SKM-1 treated with dmso at 0.1 percent for 144 hours (cell line): ENCODE measurements around the gene CYB5A.

Experiments
- DNase-seq: peaks from one replicate; lab custom pipeline; 2025; ENCODE audit not compliant: unreplicated experiment; lab: John Stamatoyannopoulos, UW

CYB5A gene

GRCh38 chr18:74278058-74278457 lies 13.7 kb downstream of the CYB5A start:
- no peak for DNase-seq

DNA sequence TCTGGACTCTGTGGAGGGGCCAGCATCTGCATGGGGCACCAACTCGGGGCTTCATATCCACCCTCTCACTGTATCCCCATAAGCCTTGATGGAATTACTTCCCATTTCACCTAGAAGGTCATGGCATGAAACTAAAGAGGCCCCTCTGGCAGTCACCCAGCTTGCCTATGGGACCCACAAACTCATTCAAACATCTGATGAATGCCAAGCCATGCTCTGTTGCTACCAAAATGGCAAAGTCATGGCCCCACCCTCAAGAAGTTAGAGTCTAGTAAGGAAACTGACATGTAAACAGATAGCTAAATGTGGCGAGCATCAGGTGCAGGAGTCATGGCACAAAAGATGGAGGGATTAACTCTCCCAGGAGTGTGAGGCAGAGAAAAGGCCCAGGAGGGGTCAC lies 14.5 kb downstream of the CYB5A start:
- DNase-seq: no peak

GRCh38 chr18:74276609-74277008 lies 15.2 kb downstream of the CYB5A start:
- no peak for DNase-seq

DNA sequence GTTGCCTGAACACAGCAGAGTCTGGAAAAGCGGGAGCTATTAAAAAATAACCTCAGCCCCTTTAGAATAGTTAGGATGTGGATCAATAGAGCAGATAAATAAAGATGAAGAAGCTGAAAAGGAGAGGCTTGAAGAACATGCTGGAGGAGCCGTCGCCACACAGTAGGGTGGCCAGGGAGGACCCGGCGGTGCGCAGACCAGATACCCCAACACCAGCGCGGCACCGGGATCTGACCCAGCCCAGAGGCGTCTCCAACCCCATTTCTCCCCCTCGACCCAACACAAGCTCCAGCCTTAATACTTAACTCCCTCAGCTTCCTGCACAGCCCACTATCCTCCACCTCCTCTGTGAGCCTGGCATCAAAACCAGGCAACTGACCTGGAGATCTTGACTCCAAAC lies 16.0 kb downstream of the CYB5A start:
- DNase-seq: no peak

DNA sequence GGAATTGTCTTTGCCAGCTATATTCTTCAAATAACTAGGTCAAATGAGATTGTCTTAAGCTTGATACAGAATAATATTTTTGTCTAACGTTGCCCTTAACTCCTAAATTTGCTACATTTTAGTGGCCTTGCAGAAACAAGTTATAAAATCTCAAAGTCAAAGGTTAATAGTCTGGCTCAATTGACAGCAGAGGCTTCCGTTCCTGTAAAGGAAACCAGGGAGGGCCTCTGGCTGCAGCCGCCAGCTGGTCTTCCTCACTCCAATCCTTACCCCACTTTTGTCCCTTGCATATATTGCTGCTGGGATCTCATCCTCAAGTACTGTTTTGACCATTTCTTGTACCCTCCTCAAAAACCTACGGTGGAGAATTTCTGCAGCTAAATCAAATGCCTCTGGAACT lies 17.1 kb downstream of the CYB5A start:
- no peak for DNase-seq

DNA sequence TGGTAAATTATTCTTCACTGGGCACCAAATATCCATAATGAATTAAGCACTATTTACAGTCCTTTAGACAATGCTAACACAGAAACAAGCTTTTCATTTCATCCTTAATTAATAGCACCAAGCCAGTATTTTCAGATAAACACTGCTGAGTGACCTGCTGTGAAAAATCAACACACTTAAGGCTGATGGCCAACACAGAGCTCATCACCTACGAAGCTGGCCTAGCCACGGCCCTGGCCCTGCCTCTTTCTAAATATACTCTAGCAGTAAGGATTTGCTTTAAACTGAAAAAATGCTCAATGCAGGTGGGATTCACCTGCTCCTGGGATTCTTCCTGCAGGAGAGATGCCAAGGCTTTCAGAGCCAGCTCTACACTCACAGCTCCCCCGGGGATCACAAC lies 18.4 kb downstream of the CYB5A start:
- no peak for DNase-seq

DNA sequence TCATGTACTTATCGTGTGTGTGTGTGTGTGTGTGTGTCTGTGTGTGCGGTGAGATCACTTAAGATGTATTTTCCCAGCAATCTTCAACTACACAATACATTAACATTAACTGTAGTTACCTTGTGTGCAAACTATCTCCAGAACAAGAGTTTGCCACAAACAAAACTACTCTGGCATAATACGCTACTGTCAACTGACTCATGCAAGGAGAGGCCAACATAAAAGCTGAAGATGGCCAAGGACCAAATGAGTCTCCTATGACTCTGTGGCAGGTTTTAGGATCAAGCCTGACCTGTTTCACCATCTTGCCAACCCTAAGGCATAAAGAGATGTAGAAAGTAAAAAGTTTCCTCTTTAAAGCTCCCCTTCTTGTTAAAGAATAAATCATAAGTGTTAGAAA lies 20.1 kb downstream of the CYB5A start:
- DNase-seq: no peak

GRCh38 chr18:74268933-74269620 lies 22.7 kb downstream of the CYB5A start:
- DNase-seq: no peak

GRCh38 chr18:74268175-74268574 lies 23.6 kb downstream of the CYB5A start:
- no peak for DNase-seq

- DNase-seq: no peak
These were observed 25.6 kb downstream of the CYB5A start for GRCh38 chr18:74266161-74266560.

- DNase-seq: no peak
These were observed 26.1 kb downstream of the CYB5A start for GRCh38 chr18:74265546-74266098.

DNA sequence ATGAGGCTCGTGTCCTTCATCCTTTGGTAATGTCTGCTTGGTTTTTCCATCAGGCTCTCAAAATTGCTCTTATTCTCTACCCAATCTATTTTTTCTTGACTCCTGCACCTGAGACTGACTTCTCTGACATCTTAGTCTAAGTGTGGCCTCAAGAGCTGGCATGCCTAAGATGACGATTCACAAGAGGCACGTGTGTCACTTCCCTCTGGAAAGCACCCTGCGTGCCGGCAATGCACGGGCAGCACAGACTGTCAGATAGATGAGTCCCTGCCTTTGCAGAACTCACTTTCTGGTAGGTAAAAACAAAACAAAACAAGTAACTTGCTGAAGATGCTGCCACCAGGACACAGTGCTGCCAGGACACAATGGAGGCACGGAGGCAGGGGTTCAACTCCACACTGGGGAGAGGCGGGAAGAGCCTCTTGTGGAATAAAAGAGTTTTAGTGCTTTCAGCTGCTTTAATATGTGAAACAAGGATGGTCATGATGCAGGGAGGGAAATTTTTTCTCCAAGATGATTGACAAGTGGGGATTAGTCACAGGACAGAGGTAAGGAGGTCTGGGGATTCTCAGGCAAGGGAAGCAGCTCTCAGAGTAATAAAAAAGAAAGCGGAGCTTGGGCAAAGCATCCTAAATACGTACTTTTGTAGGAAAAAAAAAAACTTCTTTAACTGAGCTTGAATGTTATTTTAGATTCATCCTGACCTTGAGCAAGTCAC lies 27.3 kb downstream of the CYB5A start:
- no peak for DNase-seq

GRCh38 chr18:74261053-74261713 lies 30.6 kb downstream of the CYB5A start:
- DNase-seq: no peak

GRCh38 chr18:74259347-74259746 lies 32.4 kb downstream of the CYB5A start:
- DNase-seq: no peak

DNA sequence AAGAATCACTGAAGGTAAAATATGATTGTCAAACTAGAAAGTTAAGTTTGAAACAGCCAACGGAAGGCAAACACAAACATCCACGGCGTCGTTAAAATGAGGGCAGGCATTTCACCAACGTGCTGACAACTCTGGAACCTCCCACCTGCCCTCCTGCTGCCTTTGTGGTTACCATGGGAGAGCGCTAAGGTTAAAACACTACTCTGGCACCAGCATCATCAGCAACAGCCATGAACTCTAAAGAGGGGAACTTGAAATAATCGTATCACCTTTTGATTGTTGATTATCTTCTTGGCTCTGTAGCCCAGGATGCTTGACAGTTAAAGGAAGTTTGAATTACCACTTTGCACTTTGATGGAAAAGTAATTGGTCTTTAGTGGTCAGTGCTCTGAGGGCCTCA lies 34.7 kb downstream of the CYB5A start:
- no peak for DNase-seq

DNA sequence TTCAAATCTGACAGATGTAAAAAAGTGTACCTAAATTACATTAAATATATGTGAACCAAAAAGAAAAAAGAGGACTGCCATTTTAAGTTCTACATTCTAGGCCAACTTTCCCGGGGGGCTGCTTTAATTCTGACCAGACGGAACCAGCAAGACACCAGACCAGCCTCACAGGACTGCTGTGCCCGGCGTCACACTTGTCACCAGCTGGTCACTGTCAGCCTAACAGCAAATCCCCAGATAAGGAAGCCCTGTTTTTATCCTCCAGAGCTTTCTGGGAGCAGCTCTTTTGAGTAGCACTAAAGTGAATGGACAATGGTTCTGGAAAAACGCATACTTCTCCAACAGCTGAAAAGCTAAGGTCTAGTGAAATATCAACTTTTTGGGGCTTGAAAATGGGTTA lies 35.6 kb downstream of the CYB5A start:
- no peak for DNase-seq

DNA sequence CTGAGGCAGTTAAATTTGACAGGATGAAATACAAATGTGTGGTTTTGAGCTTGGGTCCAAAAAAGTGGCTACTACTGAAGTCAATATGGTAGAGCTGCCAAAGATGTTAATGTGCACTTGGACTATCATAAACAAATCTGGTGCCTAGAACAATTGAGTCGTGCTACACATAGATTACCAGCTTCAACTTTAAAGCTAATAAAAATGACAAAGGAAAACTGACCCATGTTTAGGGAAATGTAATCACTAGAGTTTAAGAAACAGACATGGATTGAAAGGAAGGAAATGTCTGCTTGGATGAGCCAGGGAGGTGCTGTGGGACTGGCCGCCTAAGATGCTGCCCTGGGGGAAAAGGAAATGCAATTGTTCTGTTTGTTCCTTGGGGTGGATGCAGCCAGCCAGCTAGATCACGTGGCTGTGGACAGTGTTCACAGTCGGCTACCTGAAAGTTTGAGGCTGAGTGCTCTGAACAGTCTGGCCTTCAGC lies 36.6 kb downstream of the CYB5A start:
- DNase-seq: no peak

- DNase-seq: no peak
These were observed 39.7 kb downstream of the CYB5A start for GRCh38 chr18:74252039-74252395.

DNA sequence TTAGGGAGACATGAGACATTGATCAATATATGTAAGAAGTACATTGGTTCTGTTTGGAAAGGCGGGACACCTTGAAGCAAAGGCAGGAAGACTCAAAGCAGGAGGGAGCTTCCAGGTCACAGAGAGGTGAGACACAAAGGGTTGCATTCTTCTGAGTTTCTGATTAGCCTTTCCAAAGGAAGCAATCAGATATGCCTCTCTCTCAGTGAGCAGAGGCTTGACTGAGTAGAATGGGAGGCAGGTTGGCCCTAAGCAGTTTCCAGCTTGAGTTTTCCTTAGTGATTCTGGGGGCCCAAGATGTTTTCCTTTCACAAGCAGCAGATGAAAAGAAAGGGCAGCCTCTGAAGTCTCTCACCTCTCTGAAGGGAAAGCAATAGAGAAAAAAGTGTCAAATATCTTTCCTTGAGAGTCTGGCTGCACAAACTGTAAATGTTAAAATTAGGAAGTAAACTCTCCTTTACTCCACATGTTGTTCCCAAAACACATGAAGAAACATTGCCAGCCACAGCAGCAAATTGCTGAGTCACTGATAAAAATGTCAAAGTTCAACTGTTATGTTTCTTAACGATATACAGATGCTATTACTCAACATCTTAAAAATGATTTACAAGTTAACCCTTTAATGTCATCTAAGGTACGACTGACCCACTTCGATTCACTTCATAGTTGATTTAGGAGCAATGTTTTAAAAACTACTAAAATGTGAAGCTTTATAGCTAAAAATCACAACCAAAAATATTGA lies 40.3 kb downstream of the CYB5A start:
- DNase-seq: peak; percentile 50

DNA sequence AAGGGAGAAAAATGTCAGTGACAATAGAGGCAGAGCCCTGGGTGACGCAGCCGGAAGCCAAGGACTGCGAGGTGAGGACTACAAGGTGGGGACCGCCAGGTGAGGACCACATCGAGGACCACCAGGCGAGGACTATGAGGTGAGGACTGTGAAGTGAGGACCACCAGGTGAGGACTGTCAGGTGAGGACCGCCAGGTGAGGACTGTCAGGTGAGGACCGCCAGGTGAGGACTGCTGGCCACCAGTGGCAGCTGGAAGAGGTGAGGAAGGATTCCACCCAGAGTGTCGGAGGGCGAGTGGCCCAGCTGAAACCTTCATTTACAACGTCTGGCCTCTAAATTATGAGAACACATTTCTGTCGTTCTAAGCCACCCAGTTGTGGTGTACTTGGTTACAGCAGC lies 41.6 kb downstream of the CYB5A start:
- DNase-seq: no peak
